ENCODE measurements around the gene RASGEF1C.

The RASGEF1C gene

GRCh38 chr5:180209137-180209581 is at the start of gene RASGEF1C:
Gene RASGEF1C (minus strand): TSS chr5:180209211. CDS start chr5:180138052, 71,159 bp downstream.
- DNase-seq, result peak; percentile 59

GRCh38 chr5:180253036-180253824 is 44.2 kb upstream of the RASGEF1C start:
- peak; percentile 1 for DNase-seq

GRCh38 chr5:180251887-180252286 is 42.9 kb upstream of the RASGEF1C start:
- DNase-seq, result no peak

- DNase-seq, result no peak
These were observed 42.1 kb upstream of the RASGEF1C start for GRCh38 chr5:180251141-180251540.

- no peak for DNase-seq
These were observed 41.3 kb upstream of the RASGEF1C start for GRCh38 chr5:180250329-180250728.

GRCh38 chr5:180241600-180241999 is 32.6 kb upstream of the RASGEF1C start:
- no peak for DNase-seq

- DNase-seq, result no peak
These were observed 29.6 kb upstream of the RASGEF1C start for GRCh38 chr5:180238631-180239030.

- DNase-seq, result no peak
These were observed 26.8 kb upstream of the RASGEF1C start for GRCh38 chr5:180235846-180236245.

GRCh38 chr5:180235077-180235476 is 26.1 kb upstream of the RASGEF1C start:
- no peak for DNase-seq

GRCh38 chr5:180234271-180234670 is 25.3 kb upstream of the RASGEF1C start:
- DNase-seq, result no peak

GRCh38 chr5:180233729-180234128 is 24.7 kb upstream of the RASGEF1C start:
- DNase-seq, result no peak

- no peak for DNase-seq
These were observed 21.0 kb upstream of the RASGEF1C start for GRCh38 chr5:180230017-180230416.

GRCh38 chr5:180222056-180222455 is 13.0 kb upstream of the RASGEF1C start:
- no peak for DNase-seq

GRCh38 chr5:180217797-180218196 is 8.8 kb upstream of the RASGEF1C start:
- no peak for DNase-seq

GRCh38 chr5:180216646-180217171 is 7.7 kb upstream of the RASGEF1C start:
- no peak for DNase-seq

GRCh38 chr5:180215783-180216630 is 7.0 kb upstream of the RASGEF1C start:
- no peak for DNase-seq

- no peak for DNase-seq
These were observed 6.1 kb upstream of the RASGEF1C start for GRCh38 chr5:180214870-180215770.

GRCh38 chr5:180213657-180214207 is 4.7 kb upstream of the RASGEF1C start:
- DNase-seq, result no peak

- DNase-seq, result no peak
These were observed 4.2 kb upstream of the RASGEF1C start for GRCh38 chr5:180213256-180213600.

- DNase-seq, result no peak
These were observed 3.6 kb upstream of the RASGEF1C start for GRCh38 chr5:180212363-180213255.

- DNase-seq, result no peak
These were observed 2.7 kb upstream of the RASGEF1C start for GRCh38 chr5:180211761-180212035.

Measured in fibroblast of skin of right biceps (primary cell).